Sigmoid colon (tissue), 7 donors: ENCODE results near the gene GABBR2. TPM values are rescaled to one million over a fixed set of nuclear protein-coding genes. Genes with fewer than 3 reads are reported as not detected.

Experiments used
- DNase-seq: peaks from one replicate; pipeline ENCODE4 v3.0.0-alpha.2; 2019
- H3K27ac ChIP-seq, 4 donors: fragments of 200-600 bp; sonication (generic); one replicate each; pipeline ENCODE4 v1.5.1; 2016 to 2019; ENCODE audit warnings: mild to moderate bottlenecking in 1 of 4
- H3K27me3 ChIP-seq, 3 donors: fragments of 200-600 bp; sonication (generic); one replicate each; pipeline ENCODE4 v1.5.1; 2019; ENCODE audit warnings: mild to moderate bottlenecking in 1 of 3
- H3K36me3 ChIP-seq, 4 donors: fragments of 200-600 bp; sonication (generic); one replicate each; pipeline ENCODE4 v1.5.1; 2016 to 2019
- H3K4me1 ChIP-seq, 4 donors: fragments of 200-600 bp; sonication (generic); one replicate each; pipeline ENCODE4 v1.5.1; 2017 to 2019
- H3K4me3 ChIP-seq, 4 donors: fragments of 200-600 bp; sonication (generic); one replicate each; pipeline ENCODE4 v1.5.1; 2017 to 2019; ENCODE audit warnings: mild to moderate bottlenecking in 2 of 4, moderate library complexity in 1 of 4
- H3K9me3 ChIP-seq, 4 donors: fragments of 200-600 bp in 3 of 4; sonication (generic) in 3 of 4; one replicate each; pipeline versions ENCODE4 v1.5.1 to v1.6.1; 2013 to 2019
- CTCF ChIP-seq, 4 experiments: fragments of 450-650 bp in 3 of 4; fragments of 200-600 bp in 1 of 4; IDR thresholded peaks; one replicate each; pipeline ENCODE4 v1.5.1; 2016 to 2019; ENCODE audit warnings: antibody characterized with exemption in 4 of 4, mild to moderate bottlenecking in 3 of 4, moderate library complexity in 2 of 4
- EP300 ChIP-seq, 4 donors: sonication (generic); formaldehyde crosslinking; IDR thresholded peaks; one replicate each; pipeline ENCODE4 v1.6.1; 2017; ENCODE audit warnings: antibody characterized with exemption in 4 of 4
- POLR2A ChIP-seq, 2 donors: fragments of 450-650 bp; IDR thresholded peaks; one replicate each; pipeline ENCODE4 v1.6.1; 2016; ENCODE audit warnings: antibody characterized with exemption in 2 of 2, mild to moderate bottlenecking in 2 of 2, moderate library complexity in 2 of 2
- POLR2AphosphoS5 ChIP-seq, 4 donors: sonication (generic); formaldehyde crosslinking; IDR thresholded peaks; one replicate each; pipeline ENCODE4 v1.6.1; 2017; ENCODE audit warnings: antibody characterized with exemption in 4 of 4
- WGBS, 2 donors: extraction: QIAGEN DNeasy Blood & Tissue Kit; methylation state at CpG; one replicate each; pipeline ENCODE4 v1.1.7; 2013; 5-methylcytosine and 5-hydroxymethylcytosine counted together
- intact Hi-C: fragments of 100-400 bp; cut with DNase I; formaldehyde crosslinking; loops from one replicate; pipeline ENCODE4 v1.15.1; 2023
- polyA plus RNA-seq, 3 donors: library from polyadenylated mRNA; stranded (reverse); fragments of 200-250 nt; gene quantifications; one replicate each; pipeline ENCODE4 v1.2.3, GENCODE V29; 2013
- total RNA-seq, 4 donors: library from RNA; depleted of rRNA; stranded (reverse); fragments of >200 nt; gene quantifications; one replicate each; pipeline ENCODE4 v1.1.0, GENCODE V29; 2016
- donor health status: healthy with polysubstance abuse.
- donor health status: Bipolar disorder and iron deficiency.
- donor health status: healthy.

Gene GABBR2
- total and polyA plus RNA-seq, 7 donors = under 0.01 to 0.04 (median under 0.01) TPM; not detected in 4

GRCh38 chr9:98572054-98572627 is 136.6 kb downstream of the GABBR2 start:
- Histone ChIP-seq H3K4me1 (no peaks in the 10 kb centered on the region), H3K36me3 (no peaks in the 10 kb centered on the region), H3K27me3 (no peaks in the 10 kb centered on the region), H3K27ac (no peak overlapping the region), H3K9me3 (no peaks in the 10 kb centered on the region), H3K4me3 (no peak overlapping the region)
- TF ChIP-seq EP300 (IDR thresholded peaks at IDR 0.05) (no peak), CTCF (IDR thresholded peaks at IDR 0.05) (no peak), POLR2AphosphoS5 (IDR thresholded peaks at IDR 0.05) (no peak), POLR2A (IDR thresholded peaks at IDR 0.05) (no peak)
- no peak for DNase-seq
- intact Hi-C loops = no loop called here
- 56 to 71% methylated on average over 4 of the region's 4 CpGs for WGBS, 2 donors

GRCh38 chr9:98571643-98572042 is 137.1 kb downstream of the GABBR2 start:
- no peaks in the 10 kb centered on the region for H3K36me3 ChIP-seq
- TF ChIP-seq POLR2A (IDR thresholded peaks at IDR 0.05) (no peak), CTCF (IDR thresholded peaks at IDR 0.05) (no peak), EP300 (IDR thresholded peaks at IDR 0.05) (no peak), POLR2AphosphoS5 (IDR thresholded peaks at IDR 0.05) (no peak)
- WGBS, 2 donors = 66 to 82% methylated on average over 3 of the region's 3 CpGs
- intact Hi-C loops = no loop called here
- H3K4me1 ChIP-seq = no peaks in the 10 kb centered on the region
- no peaks in the 10 kb centered on the region for H3K9me3 ChIP-seq
- H3K27me3 ChIP-seq = no peaks in the 10 kb centered on the region
- no peak overlapping the region for H3K27ac ChIP-seq
- no peak for DNase-seq
- no peak overlapping the region for H3K4me3 ChIP-seq

- 64 to 77% methylated on average over 12 of the region's 12 CpGs for WGBS, 2 donors
- Histone ChIP-seq H3K27me3 (no peaks in the 10 kb centered on the region), H3K27ac (no peak overlapping the region), H3K9me3 (no peaks in the 10 kb centered on the region), H3K4me3 (no peak overlapping the region), H3K36me3 (no peaks in the 10 kb centered on the region), H3K4me1 (no peaks in the 10 kb centered on the region)
- intact Hi-C loops = no loop called here
- TF ChIP-seq EP300 (IDR thresholded peaks at IDR 0.05) (no peak), CTCF (IDR thresholded peaks at IDR 0.05) (no peak), POLR2AphosphoS5 (IDR thresholded peaks at IDR 0.05) (no peak), POLR2A (IDR thresholded peaks at IDR 0.05) (no peak)
- no peak for DNase-seq
Measured at GRCh38 chr9:98570663-98571440, 137.9 kb downstream of the GABBR2 start.

- Histone ChIP-seq H3K9me3 (no peaks in the 10 kb centered on the region), H3K4me3 (no peak overlapping the region), H3K36me3 (no peaks in the 10 kb centered on the region), H3K4me1 (no peaks in the 10 kb centered on the region), H3K27me3 (no peaks in the 10 kb centered on the region), H3K27ac (no peak overlapping the region)
- intact Hi-C loops = no loop called here
- no peak for DNase-seq
- TF ChIP-seq POLR2AphosphoS5 (IDR thresholded peaks at IDR 0.05) = no peak
- TF ChIP-seq CTCF (IDR thresholded peaks at IDR 0.05) = no peak
- no peak for TF ChIP-seq EP300 (IDR thresholded peaks at IDR 0.05)
- no peak for TF ChIP-seq POLR2A (IDR thresholded peaks at IDR 0.05)
- 80 to 90% methylated on average over 9 of the region's 9 CpGs for WGBS, 2 donors
Measured at GRCh38 chr9:98570055-98570454, 138.7 kb downstream of the GABBR2 start.
